ENCODE measurements around the gene ATP4B. TPM values are rescaled to one million over a fixed set of nuclear protein-coding genes. Genes with fewer than 3 reads are reported as not detected.

The ATP4B gene
- total RNA-seq, 3 donors from 2014 or later (not counting 1 experiment from before 2014, with no cell fraction given) = not detected

- Histone ChIP-seq H3K4me3 (ENCODE audit: low read length) (no peak overlapping the region), H3K9me3 (ENCODE audit: control insufficient read depth, insufficient read depth, low read length) (no peaks in the 10 kb centered on the region), H3K4me1 (ENCODE audit: control insufficient read depth, insufficient read depth, low read length) (no peaks in the 10 kb centered on the region), H3K27me3 (ENCODE audit: control insufficient read depth, insufficient read depth, low read length) (no peaks in the 10 kb centered on the region), H3K36me3 (ENCODE audit: control insufficient read depth, insufficient read depth, low read length) (no peaks in the 10 kb centered on the region), H3K27ac (ENCODE audit: low read length) (no peak overlapping the region)
- intact Hi-C loops (cut with micrococcal nuclease) = no loop called here
- no peak overlapping the region for H3K4me3 Mint-ChIP-seq
- TF ChIP-seq, protein P1, sequence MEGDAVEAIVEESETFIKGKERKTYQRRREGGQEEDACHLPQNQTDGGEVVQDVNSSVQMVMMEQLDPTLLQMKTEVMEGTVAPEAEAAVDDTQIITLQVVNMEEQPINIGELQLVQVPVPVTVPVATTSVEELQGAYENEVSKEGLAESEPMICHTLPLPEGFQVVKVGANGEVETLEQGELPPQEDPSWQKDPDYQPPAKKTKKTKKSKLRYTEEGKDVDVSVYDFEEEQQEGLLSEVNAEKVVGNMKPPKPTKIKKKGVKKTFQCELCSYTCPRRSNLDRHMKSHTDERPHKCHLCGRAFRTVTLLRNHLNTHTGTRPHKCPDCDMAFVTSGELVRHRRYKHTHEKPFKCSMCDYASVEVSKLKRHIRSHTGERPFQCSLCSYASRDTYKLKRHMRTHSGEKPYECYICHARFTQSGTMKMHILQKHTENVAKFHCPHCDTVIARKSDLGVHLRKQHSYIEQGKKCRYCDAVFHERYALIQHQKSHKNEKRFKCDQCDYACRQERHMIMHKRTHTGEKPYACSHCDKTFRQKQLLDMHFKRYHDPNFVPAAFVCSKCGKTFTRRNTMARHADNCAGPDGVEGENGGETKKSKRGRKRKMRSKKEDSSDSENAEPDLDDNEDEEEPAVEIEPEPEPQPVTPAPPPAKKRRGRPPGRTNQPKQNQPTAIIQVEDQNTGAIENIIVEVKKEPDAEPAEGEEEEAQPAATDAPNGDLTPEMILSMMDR (IDR thresholded peaks at IDR 0.05) = no peak
- H3K9me3 Mint-ChIP-seq = no peaks in the 10 kb centered on the region
- ATAC-seq = no peak
- H3K4me1 Mint-ChIP-seq = peaks cover 0 to 14% of the 10 kb centered on the region in 2 donors
- no peak overlapping the region for H3K27ac Mint-ChIP-seq
- H3K27me3 Mint-ChIP-seq (ENCODE audit: low read depth in 2 of 2) = no peaks in the 10 kb centered on the region
- DNase-seq = no peak
- 97% methylated on average over 4 of the region's 5 CpGs for WGBS (ENCODE audit: insufficient coverage)
- H3K36me3 Mint-ChIP-seq = no peaks in the 10 kb centered on the region
Measured at GRCh38 chr13:113617961-113618360, 40.0 kb downstream of the ATP4B start.

GRCh38 chr13:113616991-113617749, 40.8 kb downstream of the ATP4B start:
- Histone ChIP-seq H3K4me1 (ENCODE audit: control insufficient read depth, insufficient read depth, low read length) (no peaks in the 10 kb centered on the region), H3K36me3 (ENCODE audit: control insufficient read depth, insufficient read depth, low read length) (no peaks in the 10 kb centered on the region), H3K9me3 (ENCODE audit: control insufficient read depth, insufficient read depth, low read length) (no peaks in the 10 kb centered on the region), H3K27me3 (ENCODE audit: control insufficient read depth, insufficient read depth, low read length) (no peaks in the 10 kb centered on the region), H3K27ac (ENCODE audit: low read length) (no peak overlapping the region), H3K4me3 (ENCODE audit: low read length) (no peak overlapping the region)
- intact Hi-C loops (cut with micrococcal nuclease) = no loop called here
- no peaks in the 10 kb centered on the region for H3K36me3 Mint-ChIP-seq
- WGBS (ENCODE audit: insufficient coverage) = 93% methylated on average over 18 of the region's 18 CpGs
- no peak overlapping the region for H3K4me3 Mint-ChIP-seq
- H3K27me3 Mint-ChIP-seq (ENCODE audit: low read depth in 2 of 2) = no peaks in the 10 kb centered on the region
- no peak for DNase-seq
- peaks cover 0 to 11% of the 10 kb centered on the region in 2 donors for H3K4me1 Mint-ChIP-seq
- H3K27ac Mint-ChIP-seq = no peak overlapping the region
- no peaks in the 10 kb centered on the region for H3K9me3 Mint-ChIP-seq
- TF ChIP-seq, protein P1 (IDR thresholded peaks at IDR 0.05) = no peak
- peak in 1 of 3 donors; percentile 3 for ATAC-seq

- ATAC-seq (peak in 1 of 3 donors; percentile 70), DNase-seq (no peak)
- Mint-ChIP-seq H3K4me1 (peaks cover 0 to 9% of the 10 kb centered on the region in 2 donors), H3K27me3 (ENCODE audit: low read depth in 2 of 2) (no peaks in the 10 kb centered on the region), H3K4me3 (no peak overlapping the region), H3K36me3 (no peaks in the 10 kb centered on the region), H3K27ac (peak overlapping the region; percentile 12 to 35), H3K9me3 (no peaks in the 10 kb centered on the region)
- TF ChIP-seq, protein P1 (IDR thresholded peaks at IDR 0.05) = no peak
- Histone ChIP-seq H3K36me3 (ENCODE audit: control insufficient read depth, insufficient read depth, low read length) (no peaks in the 10 kb centered on the region), H3K9me3 (ENCODE audit: control insufficient read depth, insufficient read depth, low read length) (no peaks in the 10 kb centered on the region), H3K27ac (ENCODE audit: low read length) (no peak overlapping the region), H3K4me3 (ENCODE audit: low read length) (no peak overlapping the region), H3K27me3 (ENCODE audit: control insufficient read depth, insufficient read depth, low read length) (no peaks in the 10 kb centered on the region), H3K4me1 (ENCODE audit: control insufficient read depth, insufficient read depth, low read length) (no peaks in the 10 kb centered on the region)
- intact Hi-C loops (cut with micrococcal nuclease) = no loop called here
- WGBS (ENCODE audit: insufficient coverage) = 91% methylated on average over 20 of the region's 20 CpGs
Measured at GRCh38 chr13:113616281-113616906, 41.6 kb downstream of the ATP4B start.
